NCI-H345 treated with DMSO at 0.1 percent for 48 hours (cell line): ENCODE measurements around the gene GMEB2.
"Not testable (repeated sequence)": the region's sequence is repeated elsewhere in the genome, so short reads cannot be mapped to it uniquely, and the experiment has no call there.

Experiments
- DNase-seq: peaks from one replicate; lab custom pipeline; 2025; ENCODE audit not compliant: unreplicated experiment; lab: John Stamatoyannopoulos, UW

Gene GMEB2

GRCh38 chr20:63640086-63640485, 13.2 kb upstream of the GMEB2 start:
- DNase-seq, result no peak

DNA sequence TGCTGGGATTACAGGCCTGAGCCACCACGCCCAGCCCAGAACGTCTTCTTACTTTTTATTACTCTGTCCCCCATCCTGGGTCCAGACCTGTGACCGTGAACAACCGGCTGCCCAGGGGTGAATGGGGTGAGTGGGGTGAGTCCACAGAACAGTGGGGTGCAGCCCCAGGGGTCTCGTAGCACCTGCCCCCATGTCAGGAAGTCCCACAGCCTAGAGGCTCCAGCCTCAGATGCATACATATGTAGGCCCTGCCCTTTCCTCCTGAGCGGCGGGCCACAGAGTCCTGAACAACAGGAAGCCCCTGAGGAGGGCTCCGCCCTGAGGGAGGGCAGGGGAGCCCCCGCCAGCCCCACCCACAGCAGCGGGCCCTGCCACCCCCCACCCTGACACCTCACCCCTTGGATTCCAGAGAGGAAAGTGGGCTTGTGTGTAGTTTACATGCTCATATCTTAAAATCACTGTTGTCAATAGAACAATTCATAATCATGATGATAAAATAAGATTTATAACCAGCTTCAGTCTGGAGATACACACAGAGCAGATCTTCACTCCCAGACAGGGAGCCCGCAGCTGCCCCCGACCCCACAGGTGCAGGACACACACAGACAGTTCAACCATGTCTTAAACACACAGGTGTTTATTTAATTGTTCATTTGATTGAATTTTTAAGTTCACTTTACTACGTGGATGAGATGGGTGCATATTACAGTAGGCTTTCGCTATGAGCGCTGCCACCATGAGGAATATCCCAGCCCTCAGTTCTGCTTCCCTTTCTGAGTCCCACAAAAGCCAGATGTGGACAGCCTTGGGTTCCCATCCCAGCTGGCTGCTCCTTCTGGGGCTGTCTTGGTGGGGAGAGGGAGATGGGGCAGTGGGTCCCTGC, 12.4 kb upstream of the GMEB2 start:
- no peak for DNase-seq

DNA sequence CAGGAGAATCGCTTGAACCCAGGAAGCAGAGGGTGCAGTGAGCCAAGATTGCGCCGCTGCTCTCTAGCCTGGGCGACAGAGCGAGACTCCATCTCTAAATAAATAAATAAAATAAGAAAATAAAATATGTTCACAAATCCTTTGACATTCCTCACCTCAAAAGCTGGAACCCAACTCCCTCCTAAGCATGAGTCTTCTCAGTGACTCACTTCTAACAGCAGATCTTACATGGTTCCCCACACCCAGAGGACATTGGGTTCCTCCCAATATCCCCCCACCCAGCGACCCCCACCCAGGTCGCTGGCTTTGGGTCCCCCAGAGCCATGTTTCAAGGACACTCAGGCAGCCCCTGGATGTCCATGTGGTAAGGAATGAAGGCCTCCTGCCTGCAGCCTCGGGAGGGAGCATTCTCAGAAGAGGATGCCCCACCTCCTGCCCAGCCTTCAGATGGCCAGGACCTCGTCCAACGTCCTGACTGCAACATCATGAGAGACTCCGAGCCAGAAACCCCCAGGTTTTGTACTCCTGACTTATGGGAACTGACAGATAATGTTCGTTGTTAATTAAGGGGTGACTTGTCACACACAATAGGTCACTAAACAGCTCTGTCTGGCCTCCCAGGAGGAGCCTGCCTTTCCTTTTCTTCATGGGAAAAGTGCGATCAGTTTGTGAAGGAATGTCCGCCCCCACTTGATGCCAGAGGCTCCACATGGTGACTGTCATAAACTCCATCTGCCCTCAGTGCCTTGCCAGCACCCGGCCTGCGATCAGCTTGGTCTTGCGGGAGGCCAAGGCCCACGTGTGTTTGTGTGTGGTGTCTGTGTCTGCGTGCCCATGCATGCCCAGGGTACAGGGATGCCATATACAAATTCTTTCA, 10.1 kb upstream of the GMEB2 start:
- no peak for DNase-seq

DNA sequence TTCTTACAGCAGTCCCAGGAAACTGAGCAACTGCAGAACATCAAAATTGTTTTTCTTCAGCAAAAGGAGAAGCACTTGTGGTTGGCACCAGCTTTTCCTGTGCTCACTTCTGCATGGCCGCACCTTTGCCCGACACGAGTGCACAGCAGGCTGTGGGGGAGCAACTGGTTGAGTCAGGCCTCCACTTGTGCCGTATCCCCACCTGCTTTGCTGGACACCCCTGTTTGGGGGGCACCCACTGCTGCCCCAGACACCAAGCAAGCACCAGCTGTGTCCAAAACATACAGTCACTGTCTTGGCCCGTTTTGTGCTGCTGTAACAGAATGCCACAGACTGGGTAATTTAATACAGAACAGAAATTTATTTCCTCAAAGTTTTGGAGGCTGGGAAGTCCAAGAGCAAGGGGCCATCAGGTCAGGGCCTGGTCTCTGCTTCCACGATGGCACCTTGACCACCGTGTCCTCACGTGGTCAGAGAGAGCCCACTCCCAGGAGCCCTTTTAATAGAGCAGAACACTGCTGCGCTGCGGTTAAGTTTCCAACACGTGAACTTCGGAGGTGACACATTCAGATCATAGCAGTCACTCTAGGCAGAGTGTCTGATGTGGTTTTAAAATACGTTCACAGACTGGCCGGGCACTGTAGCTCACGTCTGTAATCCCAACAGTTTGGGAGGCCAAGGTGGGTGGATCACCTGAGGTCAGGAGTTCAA, 8.7 kb upstream of the GMEB2 start:
- no peak for DNase-seq

- DNase-seq, result no peak
Observed at GRCh38 chr20:63633732-63634131, 6.8 kb upstream of the GMEB2 start.

- not testable (repeated sequence) for DNase-seq
Observed at GRCh38 chr20:63631426-63631825, 4.5 kb upstream of the GMEB2 start.

GRCh38 chr20:63630956-63631355, 4.1 kb upstream of the GMEB2 start:
- not testable (repeated sequence) for DNase-seq

GRCh38 chr20:63628246-63628975, 1.5 kb upstream of the GMEB2 start:
- no peak for DNase-seq

GRCh38 chr20:63627751-63628245, 897 bp upstream of the GMEB2 start:
- DNase-seq, result no peak

DNA sequence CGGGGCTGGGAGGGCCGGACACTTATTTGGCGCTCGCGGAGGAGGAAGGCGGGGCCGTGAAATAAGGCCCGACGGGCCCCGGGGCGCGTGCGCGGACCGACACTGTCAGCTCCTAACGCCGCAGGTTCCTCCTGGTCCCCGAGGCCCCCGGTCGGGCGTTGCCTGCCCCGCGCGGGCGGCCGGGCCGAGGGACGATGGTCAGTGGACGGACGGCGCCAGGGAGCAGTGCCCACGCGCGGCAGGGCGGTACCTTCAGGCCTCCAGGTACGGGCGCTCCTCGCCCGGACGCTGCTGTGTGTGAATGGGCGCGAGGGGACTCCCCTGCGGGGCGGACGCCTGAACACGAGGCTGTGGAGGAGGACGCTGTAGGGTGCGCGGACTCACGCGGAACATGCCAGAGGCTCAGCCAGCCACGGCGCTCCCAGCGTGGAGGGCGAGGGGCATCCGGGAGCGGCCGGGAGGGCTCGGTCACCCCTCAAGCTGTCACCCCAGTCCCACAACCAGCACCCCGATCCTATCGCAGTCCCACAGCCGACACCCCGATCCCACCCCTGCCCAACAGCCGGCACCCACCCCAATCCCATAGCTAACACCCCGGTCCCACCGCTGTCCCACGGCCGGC, 339 bp upstream of the GMEB2 start:
- no peak for DNase-seq

DNA sequence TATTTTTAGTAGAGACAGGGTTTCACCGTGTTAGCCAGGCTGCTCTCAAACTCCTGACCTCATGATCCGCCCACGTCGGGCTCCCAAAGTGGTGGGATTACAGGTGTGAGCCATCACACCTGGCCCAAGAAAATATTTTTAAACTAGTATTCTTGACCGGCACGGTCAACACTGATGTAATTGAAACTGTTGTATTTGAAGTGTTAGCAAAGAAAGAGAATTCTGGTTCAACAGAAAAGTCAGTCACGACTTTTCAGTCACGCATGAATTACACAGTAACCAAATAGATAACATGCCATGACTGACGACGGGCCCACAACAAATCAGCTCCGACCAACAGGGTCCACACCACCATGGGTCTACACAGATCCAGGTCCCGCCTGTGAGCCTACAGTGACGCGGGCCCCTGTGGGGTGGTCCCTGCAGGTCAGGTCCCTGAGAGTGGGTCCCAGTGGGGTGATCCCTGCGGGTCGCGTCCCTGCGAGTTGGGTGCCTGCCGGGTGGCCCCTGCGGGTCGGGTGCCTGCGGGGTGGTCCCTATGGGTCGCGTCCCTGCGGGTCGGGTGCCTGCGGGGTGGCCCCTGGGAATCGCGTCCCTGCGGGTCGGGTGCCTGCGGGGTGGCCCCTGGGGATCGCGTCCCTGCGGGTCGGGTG, 1.0 kb downstream of the GMEB2 start:
- DNase-seq, result no peak

DNA sequence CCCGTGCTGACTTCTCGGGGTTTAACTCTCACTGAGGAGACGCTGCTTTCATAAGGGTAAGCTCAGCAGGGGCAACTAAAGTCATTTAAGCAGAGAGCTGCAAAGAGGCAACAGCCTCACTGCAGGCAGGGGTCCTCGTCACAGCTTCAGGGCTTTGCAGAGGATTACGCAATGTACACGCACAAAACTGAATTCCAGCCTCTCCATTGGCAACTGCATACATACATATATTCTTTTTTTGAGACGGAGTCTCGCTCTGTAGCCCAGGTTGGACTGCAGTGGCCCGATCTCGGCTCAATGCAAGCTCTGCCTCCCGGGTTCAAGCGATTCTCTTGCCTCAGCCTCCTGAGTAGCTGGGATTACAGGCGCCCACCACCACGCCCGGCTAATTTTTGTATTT, 2.4 kb downstream of the GMEB2 start:
- DNase-seq, result no peak

GRCh38 chr20:63622732-63623131, 4.2 kb downstream of the GMEB2 start:
- no peak for DNase-seq

DNA sequence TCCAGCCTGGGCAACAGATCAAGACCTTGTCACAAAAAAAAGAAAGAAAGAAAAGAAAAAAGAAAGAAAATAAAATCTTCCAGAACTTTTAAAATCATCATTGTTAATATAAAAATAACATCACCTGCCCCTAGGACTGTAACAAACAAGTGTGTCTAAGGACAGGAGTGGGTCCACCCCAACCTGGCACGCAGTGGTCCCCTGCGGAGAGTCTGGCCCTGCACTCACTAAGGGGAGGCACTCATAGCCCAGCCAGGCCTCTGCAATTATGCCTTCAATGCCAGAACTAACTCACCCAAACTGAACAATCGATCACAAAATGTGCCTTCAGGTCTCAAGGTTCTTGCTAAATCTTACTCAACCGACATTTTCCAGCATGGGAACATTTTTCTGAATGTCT, 4.8 kb downstream of the GMEB2 start:
- DNase-seq, result no peak

GRCh38 chr20:63620991-63621390, 5.9 kb downstream of the GMEB2 start:
- DNase-seq, result no peak

- DNase-seq, result no peak
Observed at GRCh38 chr20:63619505-63619904, 7.4 kb downstream of the GMEB2 start.

GRCh38 chr20:63619086-63619485, 7.8 kb downstream of the GMEB2 start:
- DNase-seq, result no peak

GRCh38 chr20:63618291-63618980, 8.5 kb downstream of the GMEB2 start:
- DNase-seq, result no peak

DNA sequence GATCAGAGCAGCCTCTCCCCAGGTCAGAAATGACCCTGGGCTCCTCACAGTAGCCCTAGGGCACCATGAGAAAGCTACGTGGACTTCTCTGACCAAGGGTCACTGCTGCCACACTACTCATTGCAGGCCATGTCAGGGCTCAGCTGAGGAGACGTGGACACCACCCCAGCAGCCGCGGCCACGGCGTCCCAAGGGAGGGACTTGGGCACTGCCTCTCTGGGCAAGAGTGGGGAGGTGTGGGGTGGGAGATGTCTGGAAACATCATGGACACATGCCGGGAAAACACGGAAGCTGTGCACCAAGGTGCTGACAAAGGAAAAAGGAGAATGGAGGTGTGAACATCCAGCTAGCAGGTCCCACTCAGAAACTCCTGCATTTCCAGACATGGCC, 9.0 kb downstream of the GMEB2 start:
- DNase-seq, result no peak
